CD4-positive, alpha-beta T cell treated with Interleukin-15 for 4 hours (primary cell): ENCODE data around the gene IL1RL1.
A peak's percentile ranks its signal among the peaks of the same experiment; 100 is the strongest.

ENCODE experiments used
- DNase-seq: peaks from one replicate; pipeline ENCODE4 v3.0.0-alpha.2; 2020; ENCODE audit warnings: low spot score

IL1RL1 gene

DNA sequence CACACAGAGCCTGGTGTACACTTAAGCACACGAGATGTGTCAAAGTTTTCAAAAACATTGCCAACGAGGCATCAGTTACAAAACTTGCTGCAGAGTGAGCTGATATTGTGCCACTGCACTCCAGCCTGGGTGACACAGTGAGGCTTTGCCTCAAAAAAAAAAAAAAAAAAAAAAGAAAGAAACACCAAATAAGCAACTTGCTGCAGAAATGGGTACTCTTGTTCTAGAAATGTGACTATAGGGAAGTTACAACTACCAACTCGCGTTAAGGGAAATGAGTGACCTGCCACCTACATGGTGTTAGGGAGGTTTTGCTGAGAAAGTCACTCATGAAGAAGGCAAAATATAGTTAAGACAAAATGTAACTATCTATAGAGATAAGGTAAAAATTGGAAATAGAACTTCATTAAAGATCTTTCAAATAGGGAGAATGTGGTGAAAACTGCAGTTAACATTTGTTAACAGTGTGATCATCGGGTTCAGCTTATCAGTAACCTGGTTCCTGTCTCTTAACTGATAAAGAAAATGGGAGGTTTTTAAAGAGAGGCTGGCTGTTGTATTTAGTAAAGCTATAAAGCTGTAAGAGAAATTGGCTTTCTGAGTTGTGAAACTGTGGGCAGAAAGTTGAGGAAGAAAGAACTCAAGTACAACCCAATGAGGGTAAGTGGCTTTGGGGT lies at the start of gene IL1RL1:
Gene IL1RL1, plus strand, starts transcription at position 600 of the 677 bp plus-strand sequence. CDS start 26,702 bp downstream, outside the sequence.
- no peak for DNase-seq

DNA sequence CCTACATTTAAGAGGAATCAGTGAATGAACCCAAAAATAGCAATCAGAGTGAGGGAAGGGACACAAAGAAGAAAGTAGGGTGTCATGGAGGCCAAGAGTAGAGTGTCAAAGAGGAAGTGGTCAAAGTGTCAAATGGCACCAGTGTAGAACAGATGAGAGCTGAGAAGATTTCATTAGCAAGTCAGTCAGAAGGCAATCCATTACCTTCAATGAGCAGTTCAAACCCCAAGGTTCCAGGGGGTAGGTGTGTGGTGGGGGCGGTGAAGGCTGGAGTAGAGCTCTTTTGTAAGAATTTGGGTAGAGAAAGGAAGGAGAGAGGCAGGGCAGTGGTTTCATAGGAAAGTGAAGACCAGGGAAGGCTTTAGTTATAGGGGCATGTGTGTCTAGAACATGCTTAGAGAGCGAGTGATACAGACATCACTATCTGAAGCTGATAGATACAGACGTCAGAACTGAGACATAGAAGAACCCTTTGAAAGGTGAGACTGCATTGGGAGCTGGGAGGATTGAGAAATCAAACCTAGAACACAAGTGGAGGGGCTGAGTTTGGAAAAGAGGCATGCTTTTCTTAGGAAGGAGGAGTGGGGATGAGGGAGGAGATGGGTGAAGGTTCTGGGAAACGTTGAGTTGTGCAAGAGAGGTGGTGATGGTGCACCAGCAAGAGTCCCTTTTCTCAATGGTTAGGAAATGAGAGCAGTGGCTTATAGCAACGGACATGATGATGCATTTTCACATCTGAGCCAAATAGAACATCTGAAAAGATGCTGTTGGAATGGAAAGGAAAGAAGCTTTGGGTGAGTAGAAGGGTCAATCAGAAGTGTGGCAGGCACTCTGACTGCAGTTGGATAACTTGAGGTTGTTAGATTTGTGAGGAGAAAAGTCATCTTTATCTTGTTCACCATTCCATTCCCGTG lies 48.9 kb upstream of the IL1RL1 start:
- DNase-seq: no peak

DNA sequence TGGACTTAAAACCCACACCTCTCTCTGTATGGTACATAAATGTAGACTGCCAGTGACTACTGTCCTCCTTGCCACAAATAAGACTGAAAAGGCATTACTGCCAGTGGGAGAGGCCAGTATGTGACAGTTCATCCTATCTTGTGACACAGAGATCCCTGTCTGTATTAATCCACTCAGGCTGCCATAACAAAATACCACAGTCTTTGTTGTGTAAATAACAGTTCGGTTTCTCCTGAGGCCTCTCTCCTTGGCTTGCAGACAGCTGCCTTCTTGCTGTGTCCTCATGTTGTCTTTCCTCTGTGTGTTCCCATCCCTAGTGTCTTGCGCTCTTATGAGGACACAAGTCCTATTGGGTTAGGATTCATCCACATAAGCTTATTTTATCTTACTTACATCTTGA lies 46.4 kb upstream of the IL1RL1 start:
- DNase-seq: no peak

DNA sequence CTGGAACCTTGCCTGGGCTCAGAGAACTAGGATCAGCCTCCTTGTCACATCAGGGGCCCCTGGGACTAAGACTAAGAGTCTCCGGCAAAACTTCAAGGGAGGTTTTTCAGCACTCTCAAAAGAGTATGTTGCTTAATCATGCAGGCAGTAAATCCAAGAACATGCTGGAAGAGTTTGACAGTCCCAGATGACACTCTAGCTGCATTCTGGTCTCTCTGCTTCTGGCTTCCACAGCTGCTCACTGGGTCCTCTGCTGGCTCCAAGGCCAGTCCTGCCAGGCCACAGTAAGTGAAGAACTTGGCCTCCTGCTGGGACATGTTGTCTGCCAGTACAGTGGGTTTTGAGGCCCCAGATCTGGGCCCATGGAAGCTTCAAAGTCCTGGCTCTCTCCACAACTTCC lies 45.2 kb upstream of the IL1RL1 start:
- DNase-seq: no peak

DNA sequence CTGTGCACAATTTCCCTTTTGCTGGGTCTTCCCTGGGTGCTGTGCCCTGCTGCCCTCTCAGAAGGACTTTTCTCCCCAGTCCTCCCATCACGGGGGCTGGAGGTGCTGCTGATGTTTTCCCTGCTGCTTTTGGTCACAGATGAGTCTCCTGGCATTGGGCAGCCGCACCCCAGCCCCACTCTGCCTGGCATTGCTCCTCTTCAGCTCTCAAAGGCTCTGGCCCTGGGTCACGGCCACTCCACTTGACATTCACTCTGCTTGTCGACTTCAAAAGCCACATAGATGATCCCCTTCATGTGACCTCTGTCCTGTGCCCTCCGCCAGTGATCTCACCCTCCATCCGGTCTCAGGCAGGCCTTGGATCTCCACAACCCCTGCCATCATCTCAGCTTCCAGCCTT lies 43.6 kb upstream of the IL1RL1 start:
- DNase-seq: no peak

DNA sequence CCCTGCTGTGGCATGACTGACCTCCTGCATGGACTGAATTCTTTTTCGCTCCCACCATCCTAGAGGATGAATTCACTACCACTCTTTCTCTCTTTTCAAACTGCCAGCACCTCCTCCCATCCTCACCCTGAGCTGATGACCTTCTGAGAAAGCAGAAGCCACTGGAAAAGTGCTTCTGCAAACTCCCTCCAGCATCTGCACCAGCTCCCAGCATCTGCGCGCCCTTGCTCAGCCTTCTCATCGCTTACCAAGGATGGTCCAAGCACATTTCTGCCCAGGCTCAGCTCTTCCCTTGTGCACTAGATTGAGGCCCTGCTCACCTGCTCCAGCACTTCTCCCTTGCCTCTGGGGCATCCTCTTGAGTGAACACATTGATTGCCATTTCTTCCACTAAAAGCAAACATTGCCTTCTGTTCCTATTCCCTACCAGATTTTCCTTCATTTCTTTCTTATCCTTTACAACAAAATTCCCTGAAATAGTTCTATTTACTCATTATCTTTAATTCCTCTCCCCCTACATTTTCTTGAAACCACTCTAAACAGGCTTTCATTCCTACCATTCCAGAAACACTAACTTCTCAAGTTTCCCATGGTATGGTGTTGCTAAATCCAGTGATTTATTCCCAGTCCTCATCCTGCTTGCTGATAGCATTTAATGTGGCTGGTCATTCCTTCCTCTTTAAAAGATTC lies 42.7 kb upstream of the IL1RL1 start:
- no peak for DNase-seq

DNA sequence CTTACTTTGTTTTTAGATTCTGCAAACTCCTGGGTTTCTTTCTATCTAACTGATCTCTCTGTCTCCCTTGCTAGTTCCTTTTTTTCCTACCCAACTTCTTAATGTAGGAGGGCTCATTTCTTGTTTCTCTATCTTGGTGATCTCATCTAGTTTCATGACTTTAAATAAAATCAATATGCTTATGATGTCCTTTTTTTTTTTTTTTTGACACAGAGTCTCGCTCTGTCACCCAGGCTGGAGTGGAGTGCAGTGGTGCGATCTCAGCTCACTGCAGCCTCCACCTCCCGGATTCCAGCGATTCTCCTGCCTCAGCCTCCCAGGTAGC lies 42.2 kb upstream of the IL1RL1 start:
- DNase-seq: no peak

DNA sequence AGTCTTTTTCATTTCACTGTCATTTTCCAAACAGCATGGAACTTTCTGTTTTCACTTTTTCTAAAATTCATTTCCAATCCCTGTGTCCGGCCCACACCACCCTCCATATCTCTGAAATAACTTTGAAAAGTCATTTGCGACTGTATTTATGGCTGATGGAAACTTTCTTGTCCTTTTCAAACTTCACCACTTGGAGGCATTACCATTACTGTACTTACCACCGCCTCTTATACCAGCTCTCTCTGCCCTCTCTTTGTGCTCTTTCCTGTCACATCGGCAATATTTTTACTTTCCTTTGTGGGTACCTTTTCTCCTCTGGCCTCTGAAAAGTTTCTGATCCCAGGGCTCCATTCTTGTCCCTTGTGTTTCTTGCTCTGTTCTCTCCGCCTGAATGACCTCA lies 39.5 kb upstream of the IL1RL1 start:
- peak; percentile 18 for DNase-seq

DNA sequence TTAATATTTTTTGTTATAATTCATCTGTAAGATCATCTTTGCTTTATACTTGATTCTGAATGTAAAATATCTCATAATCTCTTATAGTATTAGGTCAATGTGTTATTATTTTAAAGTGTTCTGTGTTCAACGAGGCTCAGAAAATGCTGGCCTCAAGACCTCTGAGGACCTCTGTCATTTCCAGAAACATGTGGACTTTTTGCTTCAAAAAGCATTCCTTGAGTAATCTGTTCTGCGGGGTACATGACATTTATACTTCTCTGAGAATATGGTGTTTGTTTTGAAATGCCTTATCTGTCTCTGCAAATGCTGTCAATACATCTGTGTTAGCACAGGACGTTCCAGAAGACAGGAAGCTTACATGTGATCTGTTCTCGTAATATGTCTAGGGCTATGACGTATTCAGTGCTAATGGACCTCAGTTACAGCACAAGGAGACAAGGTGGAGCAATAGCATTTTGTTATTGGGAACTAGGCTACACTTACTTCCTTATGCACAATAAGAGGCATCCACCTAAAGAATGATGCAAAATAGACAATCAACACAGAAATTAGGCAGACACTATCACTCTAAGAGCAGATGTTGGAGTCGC lies 37.6 kb upstream of the IL1RL1 start:
- no peak for DNase-seq

DNA sequence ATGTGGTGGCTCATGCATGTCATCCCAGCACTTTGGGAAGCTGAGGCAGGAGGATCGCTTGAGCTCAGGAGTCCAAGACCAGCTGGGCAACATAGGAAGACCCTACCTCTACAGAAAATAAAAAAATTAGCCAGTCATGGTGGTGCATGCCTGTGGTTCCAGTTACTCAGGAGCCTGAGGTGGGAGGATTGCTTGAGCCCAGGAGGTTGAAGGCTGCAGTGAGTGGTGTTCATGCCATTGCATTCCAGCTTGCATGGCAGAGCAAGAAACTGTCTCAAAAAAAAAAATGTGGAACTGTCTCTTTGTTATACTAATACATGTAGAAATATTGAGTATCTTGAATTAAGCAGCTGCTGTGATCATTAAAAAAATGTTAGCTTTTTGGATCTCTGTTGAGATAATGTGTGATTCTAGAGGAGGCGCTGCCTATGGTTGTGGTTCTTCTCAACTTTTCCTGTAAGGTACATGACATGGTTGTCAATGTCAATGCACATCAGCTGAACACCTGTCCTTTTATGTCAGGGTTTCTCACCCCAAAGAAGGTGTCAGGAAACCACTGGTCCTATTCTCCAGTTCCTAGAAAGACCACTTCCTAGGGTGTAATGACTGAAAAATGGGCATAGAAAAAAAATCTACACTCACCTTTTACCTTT lies 34.7 kb upstream of the IL1RL1 start:
- DNase-seq: peak; percentile 13

DNA sequence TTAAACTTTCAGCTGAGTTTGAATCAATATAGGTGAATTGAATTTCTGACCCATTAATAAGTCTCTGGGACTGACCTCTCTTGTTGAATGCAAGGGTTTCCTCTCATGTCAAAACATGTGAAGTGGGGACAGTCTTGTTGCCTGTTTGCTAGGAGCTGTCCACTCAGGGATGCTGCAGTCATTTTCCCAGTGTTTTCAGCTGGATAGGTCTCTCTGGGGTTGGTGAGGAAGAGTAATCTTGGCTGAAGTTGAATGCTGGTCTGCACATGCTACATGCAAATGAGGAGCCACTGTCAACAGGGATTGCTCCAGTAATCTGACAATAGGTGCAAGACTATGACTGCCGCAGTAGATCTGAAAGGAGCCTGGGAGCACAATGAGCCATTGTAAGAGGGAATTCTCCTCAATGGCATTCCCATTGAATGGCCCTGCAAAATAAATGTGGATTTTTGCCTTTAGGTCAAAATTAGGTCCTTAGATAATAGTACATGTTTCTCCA lies 34.1 kb upstream of the IL1RL1 start:
- DNase-seq: no peak

DNA sequence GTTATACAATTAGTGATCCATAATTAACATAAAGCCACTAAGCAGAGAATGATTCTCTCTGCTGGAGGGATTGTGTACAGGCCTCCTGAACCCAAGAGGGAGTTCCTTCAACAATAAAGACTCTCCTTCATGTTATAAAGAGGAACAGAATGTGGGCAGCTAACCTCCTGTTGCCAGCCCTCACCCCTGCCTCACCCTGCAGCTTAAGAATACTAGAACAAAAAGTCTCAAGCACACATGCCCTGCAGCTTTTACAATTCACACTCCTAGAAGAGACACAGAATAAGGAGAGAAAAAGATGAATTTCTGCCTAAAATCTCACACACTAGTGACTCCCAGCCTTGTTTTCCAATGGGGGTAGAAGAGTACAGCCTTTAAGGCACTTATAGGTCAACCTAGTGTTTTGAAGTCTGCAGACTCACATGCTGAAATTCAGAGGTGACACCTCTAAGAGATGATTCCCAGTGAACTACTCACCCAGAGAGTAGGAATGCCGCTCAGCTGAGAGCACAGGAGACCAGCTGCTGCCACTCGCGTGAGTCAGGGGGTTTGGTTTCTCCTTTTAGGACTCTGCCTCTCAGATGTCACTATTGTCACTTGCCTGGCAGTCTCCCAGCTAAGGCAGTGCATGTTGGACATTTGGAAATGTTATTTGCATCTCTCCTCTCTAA lies 32.5 kb upstream of the IL1RL1 start:
- DNase-seq: no peak

DNA sequence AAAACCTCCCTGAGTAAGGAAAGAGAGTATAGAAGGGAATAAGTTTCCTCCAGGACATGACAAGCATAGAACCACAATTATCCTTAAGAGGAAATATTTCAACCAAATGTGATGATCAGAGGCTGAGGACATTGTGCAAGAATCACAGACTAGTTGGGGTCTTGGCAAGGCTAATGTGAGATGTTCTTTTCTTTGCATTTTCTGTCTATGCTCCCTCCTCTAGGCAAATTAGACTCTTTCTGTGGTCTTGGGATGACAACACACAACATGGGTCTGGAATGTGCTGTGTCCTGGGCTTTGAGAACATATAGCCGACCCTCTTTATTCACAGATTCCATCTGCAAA lies 32.0 kb upstream of the IL1RL1 start:
- DNase-seq: no peak

DNA sequence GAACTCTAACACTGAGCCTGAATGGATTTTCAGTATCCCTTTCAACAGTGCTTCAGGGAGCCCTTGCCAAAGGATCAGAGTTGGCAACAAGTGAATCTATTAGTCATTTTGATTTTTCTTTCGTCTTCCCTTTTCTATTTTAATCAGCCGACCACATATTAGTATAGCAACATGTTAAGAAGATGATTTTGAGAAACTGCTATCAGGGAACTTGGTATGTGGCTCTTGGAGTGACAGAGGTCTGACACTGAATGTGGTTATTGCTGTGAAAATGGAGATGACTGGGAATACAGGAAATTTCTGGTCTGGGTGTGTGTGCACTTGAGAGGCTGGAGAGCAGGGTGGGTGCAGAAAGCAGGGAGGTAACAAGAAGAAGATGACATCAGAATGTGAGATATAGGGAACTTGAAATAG lies 28.7 kb upstream of the IL1RL1 start:
- DNase-seq: no peak

DNA sequence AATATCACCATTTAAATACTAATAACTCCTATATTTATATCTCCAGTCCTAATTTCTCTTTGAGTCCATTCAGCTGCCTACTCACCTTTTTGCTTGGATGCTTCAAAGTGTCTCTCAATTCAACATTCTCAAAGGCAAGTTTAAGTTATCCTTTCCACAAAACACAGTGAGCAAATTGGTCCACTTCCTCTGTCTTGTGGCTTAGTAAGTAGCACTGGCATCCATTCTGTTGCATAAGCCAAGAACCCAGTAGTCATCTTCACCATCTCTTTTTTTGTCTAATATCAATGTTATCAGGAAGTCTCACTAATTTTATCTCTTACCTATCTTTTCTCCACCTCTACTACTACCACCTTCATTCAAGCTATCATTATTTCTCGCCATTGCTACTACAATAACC lies 27.4 kb upstream of the IL1RL1 start:
- no peak for DNase-seq

DNA sequence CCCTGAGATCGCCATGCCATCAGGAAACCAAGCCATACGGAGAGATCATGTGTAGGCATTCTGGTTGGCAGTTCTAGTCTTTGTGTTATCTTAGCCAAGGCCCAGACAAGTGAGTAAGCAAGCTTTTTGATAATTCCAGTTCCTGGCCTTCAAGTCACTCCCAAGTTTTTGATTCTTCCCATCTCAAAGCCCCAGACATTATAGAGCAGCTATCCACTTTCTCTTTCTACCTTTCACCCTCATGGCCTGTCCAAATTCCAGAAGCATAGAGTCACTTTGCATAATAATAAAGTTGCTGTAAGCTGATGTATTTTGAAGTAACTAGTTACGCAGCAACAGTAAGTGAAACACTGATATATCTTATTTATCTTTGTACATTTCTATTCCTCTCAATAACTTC lies 26.8 kb upstream of the IL1RL1 start:
- no peak for DNase-seq

DNA sequence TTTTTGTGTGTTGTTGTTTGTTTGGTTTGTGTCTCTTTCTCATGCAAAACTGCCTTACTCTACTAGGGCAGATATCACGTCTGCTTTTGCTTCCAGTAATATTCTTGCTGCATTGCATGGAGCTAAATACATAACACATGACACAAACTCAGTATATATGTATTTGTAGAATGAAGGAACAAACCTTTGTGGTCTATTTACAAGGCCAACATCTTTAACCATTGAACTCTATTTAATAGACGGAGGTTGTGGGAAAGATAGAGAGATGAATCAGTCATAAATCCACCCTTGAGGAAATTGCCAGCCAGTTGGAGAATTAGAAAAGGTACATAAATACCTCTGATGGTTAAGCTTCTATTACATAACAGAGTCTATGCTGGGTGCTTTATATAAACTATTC lies 26.0 kb upstream of the IL1RL1 start:
- DNase-seq: no peak

DNA sequence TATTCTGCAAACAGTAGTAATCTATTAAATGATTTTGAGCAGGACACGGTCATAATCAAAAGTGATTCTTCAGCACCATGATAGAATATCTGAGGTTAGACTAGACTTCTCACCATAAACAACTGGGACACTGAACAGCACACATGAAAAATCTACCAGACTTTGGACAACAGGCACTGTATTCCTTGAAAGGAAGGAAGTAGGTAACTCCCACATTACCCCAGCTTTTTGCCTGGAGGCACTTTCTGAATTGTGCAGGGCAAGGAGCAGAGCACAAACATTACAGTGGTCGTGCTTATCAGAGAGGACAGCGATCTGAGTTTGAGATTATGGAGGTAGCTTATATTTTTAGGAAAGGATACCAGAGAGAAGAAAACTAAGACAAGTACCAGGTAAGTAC lies 25.3 kb upstream of the IL1RL1 start:
- DNase-seq: no peak

DNA sequence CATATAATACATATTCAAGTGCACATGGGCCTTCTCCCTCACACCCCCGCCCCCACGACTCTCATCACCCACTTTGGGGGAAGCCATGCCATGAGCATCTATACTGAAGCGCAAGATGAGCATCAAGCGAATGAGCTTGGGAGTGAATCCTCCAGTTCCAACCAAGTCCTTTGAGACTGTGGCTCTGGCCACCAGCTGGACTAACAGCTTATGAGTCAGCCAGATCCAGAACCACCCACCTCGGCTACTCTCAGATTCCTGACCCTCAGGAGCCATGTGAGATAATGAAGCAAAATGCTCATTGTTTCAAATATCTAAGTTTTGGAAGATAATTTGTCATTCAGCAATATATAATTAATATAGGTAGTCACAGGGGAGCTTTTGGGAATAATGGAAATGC lies 22.2 kb upstream of the IL1RL1 start:
- DNase-seq: no peak

DNA sequence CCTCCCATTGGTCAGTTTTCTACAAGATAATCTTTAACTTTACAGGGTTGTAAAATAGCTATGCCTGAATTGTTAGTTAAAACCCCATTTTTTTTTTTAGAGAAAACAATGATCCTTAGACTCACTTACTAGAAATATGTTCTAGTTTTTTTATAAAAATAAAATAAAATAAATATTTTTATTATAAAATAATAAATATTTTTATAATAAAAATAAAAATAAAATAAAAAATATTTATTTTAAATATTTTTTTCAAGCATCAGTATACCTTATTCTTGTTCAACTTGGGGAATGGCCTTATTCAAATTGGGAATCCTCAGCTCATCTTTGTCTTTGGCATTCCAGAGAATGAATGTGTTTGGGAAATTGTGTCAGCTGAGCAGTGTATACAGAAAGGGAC lies 20.8 kb upstream of the IL1RL1 start:
- no peak for DNase-seq

DNA sequence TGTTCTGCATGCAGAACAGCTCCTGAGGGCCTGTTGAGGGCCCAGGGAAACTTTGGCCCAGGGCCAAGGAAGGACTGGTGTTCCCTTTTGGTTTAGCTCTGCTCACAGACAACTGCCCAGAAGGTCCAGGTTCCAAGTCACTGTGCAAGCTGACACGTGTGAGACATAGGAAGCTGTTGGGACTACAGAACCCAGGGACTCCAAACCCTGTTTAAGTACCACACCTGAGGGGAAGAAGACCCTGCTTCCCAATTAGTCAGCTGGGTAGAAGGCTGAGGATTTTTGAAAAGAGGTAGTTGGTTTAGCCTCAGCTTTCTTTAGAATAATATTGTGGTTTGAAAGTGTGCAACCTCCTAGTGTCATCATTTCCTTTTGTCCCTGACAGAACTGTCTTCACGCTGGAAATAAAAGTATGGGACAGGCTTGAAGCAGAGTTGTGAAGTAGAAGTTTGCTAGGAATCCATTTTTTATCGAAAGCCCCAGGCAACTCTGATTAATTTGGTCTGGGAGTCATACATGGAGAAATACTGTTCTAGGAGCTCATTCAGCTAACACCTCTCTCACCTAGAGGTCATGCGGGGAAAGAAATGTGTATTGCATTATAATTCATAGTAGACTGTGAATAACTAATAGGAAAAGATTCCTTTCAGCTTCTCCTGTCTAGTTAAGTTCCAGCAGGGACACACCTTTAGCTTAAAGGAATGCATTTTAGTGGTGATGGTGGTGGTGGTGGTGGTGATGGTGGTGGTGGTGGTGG lies 19.9 kb upstream of the IL1RL1 start:
- DNase-seq: no peak
